Psoas muscle (tissue), 8 donors: ENCODE data around the gene C3orf20. TPM values are rescaled to one million over a fixed set of nuclear protein-coding genes. Genes with fewer than 3 reads are reported as not detected.

Source experiments
- ATAC-seq, 4 donors: fragments of 200-7000 bp; cut with Tn5 transposase; one replicate each; pipeline ENCODE4 v1.9.1; 2020; ENCODE audit warnings: moderate library complexity in 3 of 4, mild to moderate bottlenecking in 2 of 4
- DNase-seq, 2 donors: peaks; one replicate each; pipeline ENCODE4 v3.0.0-alpha.2; 2020
- H3K27ac ChIP-seq: fragments of 200-600 bp; one replicate; pipeline ENCODE4 v1.8.0; 2022
- H3K27me3 ChIP-seq, 3 donors: fragments of 200-600 bp in 1 of 3; one replicate each; pipeline versions ENCODE4 v1.6.1 to v1.8.0; 2013 to 2022; ENCODE audit warnings: low read length in 2 of 3, mild to moderate bottlenecking in 2 of 3, moderate library complexity in 1 of 3; ENCODE audit not compliant: insufficient read depth in 3 of 3
- H3K36me3 ChIP-seq, 2 donors: fragments of 200-600 bp in 1 of 2; one replicate each; pipeline versions ENCODE4 v1.6.1 to v1.8.0; 2013 to 2022; ENCODE audit warnings: low read depth in 1 of 2, mild to moderate bottlenecking in 1 of 2, moderate library complexity in 1 of 2; ENCODE audit not compliant: insufficient read depth in 1 of 2
- H3K4me1 ChIP-seq: fragments of 200-600 bp; one replicate; pipeline ENCODE4 v1.8.0; 2022
- H3K4me3 ChIP-seq: fragments of 200-600 bp; one replicate; pipeline ENCODE4 v1.8.0; 2022; ENCODE audit warnings: mild to moderate bottlenecking
- H3K9me3 ChIP-seq: fragments of 200-600 bp; one replicate; pipeline ENCODE4 v1.8.0; 2022
- CTCF ChIP-seq: fragments of 200-600 bp; IDR thresholded peaks from one replicate; pipeline ENCODE4 v1.8.0; 2022; ENCODE audit warnings: antibody characterized with exemption
- WGBS, 3 donors: extraction: QIAGEN DNeasy Blood & Tissue Kit; methylation state at CpG; one replicate each; pipeline versions ENCODE4 v1.1.6 to v1.1.7; 2013; 5-methylcytosine and 5-hydroxymethylcytosine counted together
- intact Hi-C, 2 donors: fragments of 100-400 bp; cut with DNase I; formaldehyde crosslinking; loops; one replicate each; pipeline versions ENCODE4 v1.11.0 to v1.14.2; 2022
- polyA plus RNA-seq, 3 donors: library from polyadenylated mRNA; stranded (reverse); fragments of 200-250 nt; gene quantifications; one replicate each; pipeline ENCODE4 v1.2.3, GENCODE V29; 2013
- total RNA-seq, 4 donors: library from RNA; stranded (reverse); fragmentation: NEBNext Ultra II Directional in 2 of 4; extraction: Animal tissue kit (Norgen Biotek cat#: 25700) in 2 of 4; gene quantifications; one replicate each; pipeline versions ENCODE4 v1.2.1 to v1.2.4, GENCODE V29; 2021 to 2023
- donor health status: healthy with polysubstance abuse.
- donor health status: DM: no; HTN: no; CAD: no; lungs with moderate emphysema.
- donor health status: Bipolar disorder and iron deficiency.
- donor health status: healthy.
- donor health status: DM: yes; HTN: yes; CAD: no.
- donor health status: DM: no; HTN: no; CAD: no.
- donor health status: DM: no; HTN: no; CAD: no.
- donor health status: DM: yes; HTN: yes; CAD: no.

The C3orf20 gene
- total and polyA plus RNA-seq, 7 donors = 0.01 to 0.38 (median 0.09) TPM; not detected in 2

GRCh38 chr3:14698601-14699244, 23.8 kb downstream of the C3orf20 start:
- no peak for TF ChIP-seq CTCF
- no peaks in the 10 kb centered on the region for H3K4me1 ChIP-seq
- intact Hi-C loops = no loop called here
- H3K27ac ChIP-seq = no peak overlapping the region
- no peaks in the 10 kb centered on the region for H3K36me3 ChIP-seq
- DNase-seq (no peak), ATAC-seq (no peak)
- 90 to 95% (median 92%) methylated on average over 1 of the region's 1 CpG for WGBS, 3 donors
- no peak overlapping the region for H3K4me3 ChIP-seq
- H3K27me3 ChIP-seq = no peaks in the 10 kb centered on the region
- no peaks in the 10 kb centered on the region for H3K9me3 ChIP-seq

- Histone ChIP-seq H3K36me3 (no peaks in the 10 kb centered on the region), H3K27me3 (no peaks in the 10 kb centered on the region), H3K4me1 (no peaks in the 10 kb centered on the region), H3K9me3 (no peaks in the 10 kb centered on the region), H3K4me3 (no peak overlapping the region), H3K27ac (no peak overlapping the region)
- intact Hi-C loops = no loop called here
- DNase-seq (no peak), ATAC-seq (no peak)
- no peak for TF ChIP-seq CTCF
- WGBS, 3 donors = 36 to 50% (median 38%) methylated on average over 1 of the region's 1 CpG
Measured at GRCh38 chr3:14699643-14700042, 24.7 kb downstream of the C3orf20 start.

- Histone ChIP-seq H3K27ac (no peak overlapping the region), H3K36me3 (no peaks in the 10 kb centered on the region), H3K4me1 (no peaks in the 10 kb centered on the region), H3K9me3 (no peaks in the 10 kb centered on the region), H3K4me3 (no peak overlapping the region), H3K27me3 (no peaks in the 10 kb centered on the region)
- no peak for ATAC-seq
- TF ChIP-seq CTCF = no peak
- intact Hi-C loops = no loop called here
- DNase-seq = no peak
- WGBS, 3 donors = 66 to 79% (median 73%) methylated on average over 3 of the region's 3 CpGs
Measured at GRCh38 chr3:14700891-14701290, 25.9 kb downstream of the C3orf20 start.

GRCh38 chr3:14701676-14702075, 26.7 kb downstream of the C3orf20 start:
- H3K9me3 ChIP-seq = no peaks in the 10 kb centered on the region
- H3K4me3 ChIP-seq = no peak overlapping the region
- no peak for ATAC-seq
- intact Hi-C loops = no loop called here
- H3K27ac ChIP-seq = no peak overlapping the region
- H3K36me3 ChIP-seq = no peaks in the 10 kb centered on the region
- no peak for TF ChIP-seq CTCF
- H3K27me3 ChIP-seq = no peaks in the 10 kb centered on the region
- WGBS, 3 donors = 90 to 95% (median 95%) methylated on average over 4 of the region's 4 CpGs
- no peaks in the 10 kb centered on the region for H3K4me1 ChIP-seq
- no peak for DNase-seq
